Type B pancreatic cell (in vitro differentiated cells): ENCODE results near the gene CWC27. TPM values are rescaled to one million over a fixed set of nuclear protein-coding genes. Genes with fewer than 3 reads are reported as not detected.
A peak's percentile ranks its signal among the peaks of the same experiment; 100 is the strongest.

Experiments
- DNase-seq: peaks from one replicate; pipeline ENCODE4 v3.0.0; 2021; ENCODE audit warnings: mixed read lengths; ENCODE audit not compliant: unreplicated experiment; ENCODE audit errors: extremely low spot score
- H3K27ac Mint-ChIP-seq: 2 replicates; pipeline ENCODE4 v1.8.0; 2021; ENCODE audit warnings: mild to moderate bottlenecking, mixed read lengths
- H3K27me3 Mint-ChIP-seq: 2 replicates; pipeline ENCODE4 v1.8.0; 2021; ENCODE audit warnings: mixed read lengths
- H3K36me3 Mint-ChIP-seq: 2 replicates; pipeline ENCODE4 v1.8.0; 2021; ENCODE audit warnings: mixed read lengths
- H3K4me1 Mint-ChIP-seq: one replicate; pipeline ENCODE4 v1.8.0; 2021; ENCODE audit warnings: mixed read lengths; ENCODE audit not compliant: unreplicated experiment
- H3K4me3 Mint-ChIP-seq: 2 replicates; pipeline ENCODE4 v1.8.0; 2021; ENCODE audit warnings: mild to moderate bottlenecking, mixed read lengths
- H3K9me3 Mint-ChIP-seq: 2 replicates; pipeline ENCODE4 v1.8.0; 2021; ENCODE audit warnings: mixed read lengths
- CTCF ChIP-seq: fragments of 200-600 bp; sonication (generic); conservative IDR thresholded peaks from 2 replicates; pipeline ENCODE4 v1.5.0; 2021; ENCODE audit warnings: antibody characterized with exemption, mild to moderate bottlenecking
- total RNA-seq: library from RNA; stranded (reverse); gene quantifications from 2 replicates; pipeline ENCODE4 v1.2.1, GENCODE V29; 2021; ENCODE audit warnings: low replicate concordance

The CWC27 gene
- total RNA-seq, 1 donor from 2014 or later = 32.0 TPM

GRCh38 chr5:65029178-65029577, 260.4 kb downstream of the CWC27 start:
- Mint-ChIP-seq H3K36me3 (no peaks in the 10 kb centered on the region), H3K4me3 (no peak overlapping the region), H3K9me3 (no peaks in the 10 kb centered on the region), H3K27me3 (no peaks in the 10 kb centered on the region), H3K27ac (no peak overlapping the region), H3K4me1 (peaks cover under 1% of the 10 kb centered on the region)
- DNase-seq = no peak
- no peak for TF ChIP-seq CTCF

- no peak for DNase-seq
- H3K4me3 Mint-ChIP-seq = no peak overlapping the region
- H3K27ac Mint-ChIP-seq = no peak overlapping the region
- no peaks in the 10 kb centered on the region for H3K36me3 Mint-ChIP-seq
- H3K27me3 Mint-ChIP-seq = no peaks in the 10 kb centered on the region
- TF ChIP-seq CTCF = no peak
- H3K9me3 Mint-ChIP-seq = no peaks in the 10 kb centered on the region
- H3K4me1 Mint-ChIP-seq = peaks cover 6% of the 10 kb centered on the region
Observed at GRCh38 chr5:65030056-65030455, 261.3 kb downstream of the CWC27 start.

GRCh38 chr5:65032250-65032649, 263.5 kb downstream of the CWC27 start:
- Mint-ChIP-seq H3K4me3 (no peak overlapping the region), H3K4me1 (peaks cover 16% of the 10 kb centered on the region), H3K27ac (no peak overlapping the region), H3K9me3 (no peaks in the 10 kb centered on the region), H3K36me3 (no peaks in the 10 kb centered on the region), H3K27me3 (peaks cover 3% of the 10 kb centered on the region)
- DNase-seq = no peak
- no peak for TF ChIP-seq CTCF

- peaks cover 3% of the 10 kb centered on the region for H3K27me3 Mint-ChIP-seq
- H3K27ac Mint-ChIP-seq = peak overlapping the region; percentile 71
- DNase-seq = no peak
- peak overlapping the region; percentile 76 for H3K4me3 Mint-ChIP-seq
- peaks cover 16% of the 10 kb centered on the region for H3K4me1 Mint-ChIP-seq
- no peaks in the 10 kb centered on the region for H3K36me3 Mint-ChIP-seq
- H3K9me3 Mint-ChIP-seq = no peaks in the 10 kb centered on the region
- no peak for TF ChIP-seq CTCF
Observed at GRCh38 chr5:65034029-65034812, 265.5 kb downstream of the CWC27 start.

- H3K27ac Mint-ChIP-seq = peak overlapping the region; percentile 71
- no peak for DNase-seq
- no peaks in the 10 kb centered on the region for H3K36me3 Mint-ChIP-seq
- TF ChIP-seq CTCF = no peak
- no peaks in the 10 kb centered on the region for H3K9me3 Mint-ChIP-seq
- peak overlapping the region; percentile 85 for H3K4me3 Mint-ChIP-seq
- H3K4me1 Mint-ChIP-seq = peaks cover 16% of the 10 kb centered on the region
- H3K27me3 Mint-ChIP-seq = peaks cover 3% of the 10 kb centered on the region
Observed at GRCh38 chr5:65034813-65035209, 266.1 kb downstream of the CWC27 start.
